Smooth muscle cell (in vitro differentiated cells): Measurements from ENCODE around the gene AFG3L2. TPM values are rescaled to one million over a fixed set of nuclear protein-coding genes. Genes with fewer than 3 reads are reported as not detected.

Experiments used
- DNase-seq: peaks from one replicate; lab custom pipeline; 2025; ENCODE audit not compliant: unreplicated experiment; lab: John Stamatoyannopoulos, UW
- H2AFZ ChIP-seq: fragments of 200-600 bp; sonication (generic); 2 replicates; pipeline ENCODE4 v1.6.0; 2016; ENCODE audit warnings: antibody characterized with exemption, low read depth, mild to moderate bottlenecking
- H3F3A ChIP-seq: fragments of 200-600 bp; sonication (generic); 2 replicates; pipeline ENCODE4 v1.6.0; 2017; ENCODE audit warnings: antibody characterized with exemption, low read depth
- H3K27ac ChIP-seq: fragments of 200-600 bp; sonication (generic); 2 replicates; pipeline ENCODE4 v1.5.1; 2016; ENCODE audit warnings: low read depth, mild to moderate bottlenecking
- H3K27me3 ChIP-seq: fragments of 200-600 bp; sonication (generic); 2 replicates; pipeline ENCODE4 v1.6.1; 2016; ENCODE audit warnings: low read depth, mild to moderate bottlenecking
- H3K36me3 ChIP-seq: fragments of 200-600 bp; sonication (generic); 2 replicates; pipeline ENCODE4 v1.5.1; 2016; ENCODE audit warnings: low read depth
- H3K4me1 ChIP-seq: fragments of 200-600 bp; sonication (generic); 2 replicates; pipeline ENCODE4 v1.5.1; 2016; ENCODE audit warnings: low read depth
- H3K4me2 ChIP-seq: fragments of 200-600 bp; sonication (generic); 2 replicates; pipeline ENCODE4 v1.6.0; 2016; ENCODE audit warnings: mild to moderate bottlenecking
- H3K4me3 ChIP-seq: fragments of 200-600 bp; sonication (generic); 2 replicates; pipeline ENCODE4 v1.5.1; 2016; ENCODE audit warnings: mild to moderate bottlenecking
- H3K79me2 ChIP-seq: fragments of 200-600 bp; sonication (generic); 2 replicates; pipeline ENCODE4 v1.6.0; 2016; ENCODE audit warnings: low read depth, mild to moderate bottlenecking
- H3K9ac ChIP-seq: fragments of 200-600 bp; sonication (generic); 2 replicates; pipeline ENCODE4 v1.6.0; 2016; ENCODE audit warnings: low read depth
- H3K9me3 ChIP-seq: fragments of 200-600 bp; sonication (generic); replicated peaks from 2 replicates; pipeline ENCODE4 v1.5.1; 2016; ENCODE audit warnings: low read depth
- H4K20me1 ChIP-seq: fragments of 200-600 bp; sonication (generic); 2 replicates; pipeline ENCODE4 v1.6.0; 2016; ENCODE audit warnings: low read depth
- WGBS: methylation state at CpG from one replicate; pipeline ENCODE4 v1.1.7; 2016; ENCODE audit warnings: low lambda C conversion rate; 5-methylcytosine and 5-hydroxymethylcytosine counted together
- polyA plus RNA-seq: library from polyadenylated mRNA; unstranded; fragments of >200 nt; fragmentation: Nextera tagmentation; extraction: Ambion mirVana; gene quantifications from 2 replicates; pipeline ENCODE4 v1.2.1, GENCODE V29; 2016
- total RNA-seq: library from RNA; depleted of rRNA; stranded (reverse); fragments of >200 nt; gene quantifications from 2 replicates; pipeline ENCODE4 v1.2.3, GENCODE V29; 2014
- TF ChIP-seq, protein P1 (sequence below): fragments of 200-600 bp; sonication (generic); IDR thresholded peaks from 2 replicates; pipeline ENCODE4 v1.5.1; 2017; ENCODE audit warnings: borderline replicate concordance, mild to moderate bottlenecking, antibody characterized with exemption; ENCODE audit not compliant: insufficient read depth, poor library complexity, severe bottlenecking

AFG3L2 gene
- total and polyA plus RNA-seq, 2 experiments from 2014 or later, result 21.6 to 24.3 TPM

- TF ChIP-seq, protein P1, sequence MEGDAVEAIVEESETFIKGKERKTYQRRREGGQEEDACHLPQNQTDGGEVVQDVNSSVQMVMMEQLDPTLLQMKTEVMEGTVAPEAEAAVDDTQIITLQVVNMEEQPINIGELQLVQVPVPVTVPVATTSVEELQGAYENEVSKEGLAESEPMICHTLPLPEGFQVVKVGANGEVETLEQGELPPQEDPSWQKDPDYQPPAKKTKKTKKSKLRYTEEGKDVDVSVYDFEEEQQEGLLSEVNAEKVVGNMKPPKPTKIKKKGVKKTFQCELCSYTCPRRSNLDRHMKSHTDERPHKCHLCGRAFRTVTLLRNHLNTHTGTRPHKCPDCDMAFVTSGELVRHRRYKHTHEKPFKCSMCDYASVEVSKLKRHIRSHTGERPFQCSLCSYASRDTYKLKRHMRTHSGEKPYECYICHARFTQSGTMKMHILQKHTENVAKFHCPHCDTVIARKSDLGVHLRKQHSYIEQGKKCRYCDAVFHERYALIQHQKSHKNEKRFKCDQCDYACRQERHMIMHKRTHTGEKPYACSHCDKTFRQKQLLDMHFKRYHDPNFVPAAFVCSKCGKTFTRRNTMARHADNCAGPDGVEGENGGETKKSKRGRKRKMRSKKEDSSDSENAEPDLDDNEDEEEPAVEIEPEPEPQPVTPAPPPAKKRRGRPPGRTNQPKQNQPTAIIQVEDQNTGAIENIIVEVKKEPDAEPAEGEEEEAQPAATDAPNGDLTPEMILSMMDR, result no peak
- 95% methylated on average over 9 of the region's 9 CpGs for WGBS
- no peaks in the 10 kb centered on the region for H3K36me3 ChIP-seq
- no peak overlapping the region for H3K4me2 ChIP-seq
- no peak for DNase-seq
- no peak overlapping the region for H3K9ac ChIP-seq
- no peak overlapping the region for H2AFZ ChIP-seq
- no peaks in the 10 kb centered on the region for H3K79me2 ChIP-seq
- no peaks in the 10 kb centered on the region for H3F3A ChIP-seq
- H3K4me3 ChIP-seq, result no peak overlapping the region
- no peaks in the 10 kb centered on the region for H3K9me3 ChIP-seq
- no peak overlapping the region for H3K27ac ChIP-seq
- H3K27me3 ChIP-seq, result no peaks in the 10 kb centered on the region
- no peaks in the 10 kb centered on the region for H3K4me1 ChIP-seq
- H4K20me1 ChIP-seq, result no peaks in the 10 kb centered on the region
Measured at GRCh38 chr18:12397254-12397653, 20.2 kb upstream of the AFG3L2 start.

DNA sequence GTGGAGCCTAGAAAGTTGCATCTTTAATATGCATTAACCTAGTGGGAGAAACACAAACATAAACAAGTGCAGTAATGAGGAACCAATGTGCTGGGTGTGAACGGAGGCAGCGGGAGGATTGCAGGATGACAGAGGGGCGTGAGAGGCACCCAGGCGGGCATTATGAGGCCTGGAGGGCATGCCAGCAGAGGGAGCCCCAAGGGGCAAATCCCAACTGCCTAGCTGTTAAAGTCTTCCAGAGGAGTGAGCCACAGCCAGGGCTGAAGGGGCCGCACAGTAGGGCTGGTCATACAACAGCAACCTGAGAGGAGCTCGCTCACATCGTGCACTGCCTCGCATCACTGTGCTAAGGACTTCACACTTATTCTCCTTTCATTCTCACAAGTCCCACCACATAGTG lies 17.4 kb upstream of the AFG3L2 start:
- Histone ChIP-seq H3F3A (no peaks in the 10 kb centered on the region), H3K4me2 (no peak overlapping the region)

GRCh38 chr18:12393998-12394397 lies 17.0 kb upstream of the AFG3L2 start:
- no peak overlapping the region for H3K27ac ChIP-seq
- no peaks in the 10 kb centered on the region for H3K4me1 ChIP-seq
- H3K4me2 ChIP-seq, result no peak overlapping the region
- no peak for DNase-seq
- no peaks in the 10 kb centered on the region for H3F3A ChIP-seq
- H4K20me1 ChIP-seq, result no peaks in the 10 kb centered on the region
- no peak overlapping the region for H3K4me3 ChIP-seq
- WGBS, result 66% methylated on average over 6 of the region's 6 CpGs
- H3K9me3 ChIP-seq, result no peaks in the 10 kb centered on the region
- H2AFZ ChIP-seq, result no peak overlapping the region
- H3K36me3 ChIP-seq, result no peaks in the 10 kb centered on the region
- no peaks in the 10 kb centered on the region for H3K27me3 ChIP-seq
- TF ChIP-seq, protein P1, result no peak
- H3K79me2 ChIP-seq, result no peaks in the 10 kb centered on the region
- no peak overlapping the region for H3K9ac ChIP-seq

More for the DNA sequence above, 17.4 kb upstream of the AFG3L2 start:
- H3K9me3 ChIP-seq, result no peaks in the 10 kb centered on the region
- no peak overlapping the region for H3K27ac ChIP-seq
- no peaks in the 10 kb centered on the region for H3K27me3 ChIP-seq
- no peaks in the 10 kb centered on the region for H3K4me1 ChIP-seq
- no peaks in the 10 kb centered on the region for H3K36me3 ChIP-seq
- H3K79me2 ChIP-seq, result no peaks in the 10 kb centered on the region
- no peak overlapping the region for H3K4me3 ChIP-seq
- TF ChIP-seq, protein P1, result peak; percentile 21
- no peak overlapping the region for H2AFZ ChIP-seq
- 82% methylated on average over 8 of the region's 8 CpGs for WGBS
- no peak for DNase-seq
- no peak overlapping the region for H3K9ac ChIP-seq
- H4K20me1 ChIP-seq, result no peaks in the 10 kb centered on the region

DNA sequence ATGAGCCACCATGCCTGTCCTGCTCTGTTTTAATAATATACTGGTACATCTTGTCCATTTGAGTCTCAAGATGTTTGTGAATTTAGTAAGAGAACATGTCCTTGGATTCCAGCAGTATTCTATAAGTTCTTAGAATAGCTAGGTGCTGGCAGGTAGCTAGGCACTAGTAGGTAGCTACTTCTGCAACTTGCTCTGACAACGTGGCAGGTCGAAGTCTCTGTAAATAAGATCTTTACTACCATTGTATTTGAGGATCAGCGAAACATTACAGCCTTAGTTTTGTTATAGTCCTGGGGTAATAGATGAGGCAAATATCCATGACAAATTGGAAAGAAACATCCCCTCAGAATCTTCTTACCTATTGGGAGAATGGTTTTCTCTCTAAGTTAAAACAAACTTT lies 16.5 kb upstream of the AFG3L2 start:
- Histone ChIP-seq H2AFZ (no peak overlapping the region), H3K27ac (no peak overlapping the region), H3K4me2 (no peak overlapping the region), H3K4me1 (no peaks in the 10 kb centered on the region), H4K20me1 (no peaks in the 10 kb centered on the region), H3K4me3 (no peak overlapping the region), H3F3A (no peaks in the 10 kb centered on the region), H3K9me3 (no peaks in the 10 kb centered on the region), H3K79me2 (no peaks in the 10 kb centered on the region), H3K9ac (no peak overlapping the region), H3K36me3 (no peaks in the 10 kb centered on the region), H3K27me3 (no peaks in the 10 kb centered on the region)
- TF ChIP-seq, protein P1, result no peak
- no peak for DNase-seq
- 92% methylated on average over 3 of the region's 3 CpGs for WGBS
